ENCODE data around the gene SGF29.

Gene SGF29

GRCh38 chr16:28511031-28511430 is 42.7 kb upstream of the SGF29 start:
- H3K27me3 ChIP-seq (ENCODE audit: insufficient read depth, low read length, poor library complexity) = no peaks in the 10 kb centered on the region
- no peak overlapping the region for H2AFZ ChIP-seq (ENCODE audit: low read depth, low read length)
- H3K27ac ChIP-seq (ENCODE audit: low read length) = no peak overlapping the region
- H4K20me1 ChIP-seq (ENCODE audit: insufficient read depth, low read length) = no peaks in the 10 kb centered on the region
- H3K4me2 ChIP-seq (ENCODE audit: insufficient read depth, low read length) = no peak overlapping the region
- TF ChIP-seq CTCF (IDR thresholded peaks at IDR 0.05; ENCODE audit: borderline replicate concordance, extremely low read depth, low read length, poor library complexity, severe bottlenecking) = no peak
- no peak for TF ChIP-seq EZH2 (IDR thresholded peaks at IDR 0.05; ENCODE audit: borderline replicate concordance, low read depth, low read length, severe bottlenecking)
- H3K36me3 ChIP-seq (ENCODE audit: insufficient read depth, low read length) = no peaks in the 10 kb centered on the region
- H3K4me3 ChIP-seq (ENCODE audit: low read depth in 1 of 2, low read length in 2 of 2) = no peak overlapping the region
- H3K9ac ChIP-seq (ENCODE audit: low read depth, low read length) = no peak overlapping the region
- H3K9me3 ChIP-seq (ENCODE audit: insufficient read depth, low read length, severe bottlenecking) = no peaks in the 10 kb centered on the region
- H3K4me1 ChIP-seq (ENCODE audit: insufficient read depth, low read length) = no peaks in the 10 kb centered on the region
- no peaks in the 10 kb centered on the region for H3K79me2 ChIP-seq (ENCODE audit: insufficient read depth, low read length)
- DNase-seq (no peak), ATAC-seq (ENCODE audit: insufficient read depth, low read depth) (no peak)

- H3K36me3 ChIP-seq (ENCODE audit: insufficient read depth, low read length) = no peaks in the 10 kb centered on the region
- DNase-seq (no peak), ATAC-seq (ENCODE audit: insufficient read depth, low read depth) (no peak)
- no peak overlapping the region for H3K27ac ChIP-seq (ENCODE audit: low read length)
- H3K9ac ChIP-seq (ENCODE audit: low read depth, low read length) = no peak overlapping the region
- H3K4me3 ChIP-seq (ENCODE audit: low read depth in 1 of 2, low read length in 2 of 2) = no peak overlapping the region
- no peak for TF ChIP-seq EZH2 (IDR thresholded peaks at IDR 0.05; ENCODE audit: borderline replicate concordance, low read depth, low read length, severe bottlenecking)
- TF ChIP-seq CTCF (IDR thresholded peaks at IDR 0.05; ENCODE audit: borderline replicate concordance, extremely low read depth, low read length, poor library complexity, severe bottlenecking) = no peak
- H3K27me3 ChIP-seq (ENCODE audit: insufficient read depth, low read length, poor library complexity) = no peaks in the 10 kb centered on the region
- no peaks in the 10 kb centered on the region for H3K79me2 ChIP-seq (ENCODE audit: insufficient read depth, low read length)
- no peaks in the 10 kb centered on the region for H4K20me1 ChIP-seq (ENCODE audit: insufficient read depth, low read length)
- H3K9me3 ChIP-seq (ENCODE audit: insufficient read depth, low read length, severe bottlenecking) = no peaks in the 10 kb centered on the region
- H3K4me2 ChIP-seq (ENCODE audit: insufficient read depth, low read length) = no peak overlapping the region
- H2AFZ ChIP-seq (ENCODE audit: low read depth, low read length) = no peak overlapping the region
- H3K4me1 ChIP-seq (ENCODE audit: insufficient read depth, low read length) = no peaks in the 10 kb centered on the region
Measured at GRCh38 chr16:28511801-28512789, 41.6 kb upstream of the SGF29 start.

- no peak overlapping the region for H3K4me2 ChIP-seq (ENCODE audit: insufficient read depth, low read length)
- TF ChIP-seq EZH2 (IDR thresholded peaks at IDR 0.05; ENCODE audit: borderline replicate concordance, low read depth, low read length, severe bottlenecking) = no peak
- no peak for TF ChIP-seq CTCF (IDR thresholded peaks at IDR 0.05; ENCODE audit: borderline replicate concordance, extremely low read depth, low read length, poor library complexity, severe bottlenecking)
- ATAC-seq (ENCODE audit: insufficient read depth, low read depth) = no peak
- no peaks in the 10 kb centered on the region for H3K27me3 ChIP-seq (ENCODE audit: insufficient read depth, low read length, poor library complexity)
- H2AFZ ChIP-seq (ENCODE audit: low read depth, low read length) = no peak overlapping the region
- H3K4me1 ChIP-seq (ENCODE audit: insufficient read depth, low read length) = no peaks in the 10 kb centered on the region
- H3K4me3 ChIP-seq (ENCODE audit: low read depth in 1 of 2, low read length in 2 of 2) = no peak overlapping the region
- H3K36me3 ChIP-seq (ENCODE audit: insufficient read depth, low read length) = no peaks in the 10 kb centered on the region
- H3K9me3 ChIP-seq (ENCODE audit: insufficient read depth, low read length, severe bottlenecking) = no peaks in the 10 kb centered on the region
- DNase-seq = no peak
- H3K9ac ChIP-seq (ENCODE audit: low read depth, low read length) = no peak overlapping the region
- H4K20me1 ChIP-seq (ENCODE audit: insufficient read depth, low read length) = no peaks in the 10 kb centered on the region
- no peaks in the 10 kb centered on the region for H3K79me2 ChIP-seq (ENCODE audit: insufficient read depth, low read length)
- no peak overlapping the region for H3K27ac ChIP-seq (ENCODE audit: low read length)
Measured at GRCh38 chr16:28513484-28514181, 40.1 kb upstream of the SGF29 start.

All from DND-41 (cell line).